T-helper 2 cell treated with Interferon-gamma antibody and Interleukin-4, amounts not matched to agents 5 μg/mL and 100 μg/mL, for 36 hours (primary cell): Measurements from ENCODE around the gene SRRM3.
"Not testable (repeated sequence)": the region's sequence is repeated elsewhere in the genome, so short reads cannot be mapped to it uniquely, and the experiment has no call there.

Experiments
- DNase-seq: peaks from one replicate; pipeline ENCODE4 v3.0.0; 2021; ENCODE audit warnings: low spot score
- H3K27ac Mint-ChIP-seq: one replicate; pipeline ENCODE4 v1.8.0; 2021; ENCODE audit warnings: mild to moderate bottlenecking, mixed read lengths
- H3K27me3 Mint-ChIP-seq: one replicate; pipeline ENCODE4 v1.8.0; 2021; ENCODE audit warnings: low read depth, mixed read lengths
- H3K36me3 Mint-ChIP-seq: one replicate; pipeline ENCODE4 v1.8.0; 2021; ENCODE audit warnings: low read depth, mixed read lengths
- H3K4me1 Mint-ChIP-seq: one replicate; pipeline ENCODE4 v1.8.0; 2021; ENCODE audit warnings: low read depth, mixed read lengths
- H3K4me3 Mint-ChIP-seq: one replicate; pipeline ENCODE4 v1.8.0; 2022; ENCODE audit warnings: mild to moderate bottlenecking, moderate library complexity, mixed read lengths
- H3K9me3 Mint-ChIP-seq: one replicate; pipeline ENCODE4 v1.8.0; 2021; ENCODE audit warnings: mixed read lengths

SRRM3 gene

DNA sequence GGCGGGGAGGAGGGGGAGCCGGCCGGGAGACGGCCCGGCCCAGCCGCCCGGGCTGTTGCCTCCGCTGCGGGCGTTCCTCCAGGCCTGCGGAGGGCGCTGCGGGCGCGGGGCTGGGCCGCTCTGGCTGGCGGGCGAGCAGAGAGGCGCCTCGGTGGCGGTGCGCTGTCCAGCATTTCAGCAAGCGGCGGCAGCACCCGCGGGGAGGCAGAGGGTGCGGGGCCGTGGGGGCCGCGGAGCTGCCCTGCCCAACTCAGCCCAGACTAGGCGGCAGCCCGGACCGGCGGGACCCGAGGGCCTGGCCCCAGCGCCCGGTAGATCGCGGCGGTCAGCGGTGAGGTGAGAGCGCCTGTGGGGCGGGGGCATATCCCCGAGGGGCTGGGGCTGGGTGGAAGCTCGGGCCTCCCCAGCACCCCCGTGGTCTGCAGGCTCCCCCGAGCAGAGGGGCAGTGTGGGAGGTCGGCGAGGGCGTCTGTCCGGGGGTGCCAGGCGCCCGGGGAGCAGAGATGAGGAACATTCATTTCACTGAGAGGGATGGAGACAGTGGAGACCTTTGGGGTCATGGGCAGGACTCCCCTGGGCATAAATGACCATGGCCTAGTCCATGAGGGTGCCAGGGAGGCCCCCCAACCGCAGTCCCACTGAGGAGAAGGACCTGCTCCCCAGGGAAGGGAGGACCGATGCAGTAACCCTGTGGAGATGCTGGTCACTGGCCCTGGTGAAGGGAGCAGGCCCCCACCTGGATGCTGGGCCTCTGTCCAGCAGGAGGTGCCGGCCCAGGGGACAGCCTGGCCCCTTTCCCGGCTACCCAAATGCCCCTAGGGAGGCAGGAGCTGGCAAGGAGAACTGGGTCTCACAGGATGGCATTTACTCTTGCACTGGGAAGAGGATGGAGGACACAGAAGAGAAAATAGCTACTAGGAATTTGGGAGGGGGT lies at the start of gene SRRM3:
Gene SRRM3, plus strand, starts transcription at position 165 of the 934 bp plus-strand sequence. CDS start 33,171 bp downstream, outside the sequence.
- Mint-ChIP-seq H3K36me3 (no peaks in the 10 kb centered on the region), H3K27ac (no peak within 1 kb of the TSS), H3K4me1 (no peaks in the 10 kb centered on the region), H3K9me3 (no peaks in the 10 kb centered on the region), H3K27me3 (peaks cover 2% of the 10 kb centered on the region), H3K4me3 (no peak within 1 kb of the TSS)
- DNase-seq: peak; percentile 85

GRCh38 chr7:76151932-76152331 lies 49.8 kb upstream of the SRRM3 start:
- Mint-ChIP-seq H3K36me3 (no peaks in the 10 kb centered on the region), H3K4me1 (peaks cover 26% of the 10 kb centered on the region), H3K27ac (no peak overlapping the region), H3K27me3 (no peaks in the 10 kb centered on the region), H3K4me3 (no peak overlapping the region), H3K9me3 (no peaks in the 10 kb centered on the region)
- no peak for DNase-seq

DNA sequence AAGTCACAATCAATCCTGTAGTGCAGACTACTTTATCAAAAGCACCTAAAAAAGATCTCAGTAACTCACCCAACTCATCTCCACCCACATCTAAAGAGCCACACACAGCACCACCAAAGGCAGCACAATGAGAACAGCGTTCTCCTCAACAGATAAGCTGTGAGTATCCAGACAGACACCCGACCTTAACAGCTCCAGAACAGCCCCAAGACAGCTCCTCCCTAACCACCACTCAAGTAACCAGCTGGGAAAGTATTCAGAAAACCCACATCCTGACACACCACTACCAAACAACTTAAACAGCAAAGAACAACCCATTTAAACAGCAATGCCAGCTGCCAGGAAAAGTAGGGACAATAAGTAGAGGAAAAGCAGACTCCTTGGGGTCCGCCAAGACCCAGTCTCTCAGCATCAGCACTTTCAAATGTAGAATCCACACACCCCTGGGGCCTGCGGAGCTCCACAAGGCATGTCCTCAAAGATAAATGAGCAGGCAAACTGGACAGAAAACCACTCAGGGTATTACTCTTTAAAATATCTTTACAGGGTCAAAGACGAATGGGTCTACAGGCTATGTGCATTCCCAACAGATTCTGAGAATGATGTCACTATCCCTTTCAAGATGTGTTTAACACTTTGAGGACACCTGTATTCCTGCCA lies 48.0 kb upstream of the SRRM3 start:
- not testable (repeated sequence) for H3K27me3 Mint-ChIP-seq, H3K36me3 Mint-ChIP-seq, H3K9me3 Mint-ChIP-seq
- Mint-ChIP-seq H3K4me1 (peaks cover 26% of the 10 kb centered on the region), H3K4me3 (peak overlapping the region; percentile 44), H3K27ac (peak overlapping the region; percentile 79)
- peak; percentile 44 for DNase-seq

DNA sequence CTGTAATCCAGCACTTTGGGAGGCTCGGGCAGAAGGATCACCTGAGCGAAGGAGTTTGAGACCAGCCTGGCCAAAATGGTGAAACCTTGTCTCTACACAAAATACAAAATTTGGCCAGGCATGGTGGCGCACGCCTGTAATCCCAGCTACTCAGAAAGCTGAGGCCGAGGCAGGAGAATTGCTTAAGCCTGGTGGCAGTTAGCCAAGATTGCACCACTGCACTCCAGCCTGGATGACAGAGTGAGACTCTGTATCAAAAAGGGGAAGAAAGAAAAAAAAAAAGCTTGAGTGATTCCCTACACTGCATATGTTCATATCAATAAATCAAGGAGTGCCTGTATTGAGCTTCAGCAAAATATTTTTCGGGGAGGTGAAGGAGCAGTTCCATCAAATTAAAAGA lies 45.8 kb upstream of the SRRM3 start:
- H3K27ac Mint-ChIP-seq: no peak overlapping the region
- peaks cover 22% of the 10 kb centered on the region for H3K4me1 Mint-ChIP-seq
- no peaks in the 10 kb centered on the region for H3K36me3 Mint-ChIP-seq
- no peaks in the 10 kb centered on the region for H3K9me3 Mint-ChIP-seq
- H3K27me3 Mint-ChIP-seq: no peaks in the 10 kb centered on the region
- H3K4me3 Mint-ChIP-seq: no peak overlapping the region
- no peak for DNase-seq

DNA sequence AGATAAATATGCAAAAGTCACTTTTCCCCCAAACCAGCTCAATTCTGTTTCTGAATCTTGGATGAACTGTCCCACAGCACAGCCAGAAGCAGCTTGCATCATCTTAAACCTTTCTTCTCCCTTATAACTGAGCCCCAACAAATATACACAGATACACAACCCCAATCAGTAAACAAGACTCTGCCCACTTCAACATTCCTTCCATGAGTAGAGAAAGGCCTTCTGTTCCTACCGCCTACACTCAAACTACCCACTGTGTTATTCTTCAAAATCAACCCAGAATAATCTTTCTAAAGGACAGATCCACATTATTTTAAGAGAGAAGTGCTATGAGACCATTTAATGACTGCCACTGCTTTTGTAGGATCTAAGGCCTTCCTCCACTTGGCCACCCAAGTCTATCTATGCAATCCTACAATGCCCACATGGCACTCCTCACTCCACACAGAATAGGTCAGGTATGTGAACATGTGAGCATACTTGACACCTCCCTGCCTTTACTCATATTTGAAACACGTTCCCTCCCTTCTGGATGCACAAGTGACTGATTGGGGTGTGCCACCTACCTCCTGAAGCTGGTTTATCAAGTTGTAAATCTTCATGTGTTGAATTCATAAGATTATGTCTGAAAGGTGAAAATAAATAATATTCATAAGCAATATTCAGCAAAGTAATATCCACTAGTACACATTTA lies 44.6 kb upstream of the SRRM3 start:
- H3K9me3 Mint-ChIP-seq, DNase-seq, H3K4me3 Mint-ChIP-seq, H3K27ac Mint-ChIP-seq, H3K27me3 Mint-ChIP-seq, H3K36me3 Mint-ChIP-seq: not testable (repeated sequence)
- H3K4me1 Mint-ChIP-seq: peaks cover 19% of the 10 kb centered on the region

GRCh38 chr7:76158416-76158815 lies 43.3 kb upstream of the SRRM3 start:
- H3K27ac Mint-ChIP-seq, DNase-seq, H3K4me3 Mint-ChIP-seq, H3K9me3 Mint-ChIP-seq, H3K36me3 Mint-ChIP-seq, H3K27me3 Mint-ChIP-seq: not testable (repeated sequence)
- peaks cover 10% of the 10 kb centered on the region for H3K4me1 Mint-ChIP-seq

DNA sequence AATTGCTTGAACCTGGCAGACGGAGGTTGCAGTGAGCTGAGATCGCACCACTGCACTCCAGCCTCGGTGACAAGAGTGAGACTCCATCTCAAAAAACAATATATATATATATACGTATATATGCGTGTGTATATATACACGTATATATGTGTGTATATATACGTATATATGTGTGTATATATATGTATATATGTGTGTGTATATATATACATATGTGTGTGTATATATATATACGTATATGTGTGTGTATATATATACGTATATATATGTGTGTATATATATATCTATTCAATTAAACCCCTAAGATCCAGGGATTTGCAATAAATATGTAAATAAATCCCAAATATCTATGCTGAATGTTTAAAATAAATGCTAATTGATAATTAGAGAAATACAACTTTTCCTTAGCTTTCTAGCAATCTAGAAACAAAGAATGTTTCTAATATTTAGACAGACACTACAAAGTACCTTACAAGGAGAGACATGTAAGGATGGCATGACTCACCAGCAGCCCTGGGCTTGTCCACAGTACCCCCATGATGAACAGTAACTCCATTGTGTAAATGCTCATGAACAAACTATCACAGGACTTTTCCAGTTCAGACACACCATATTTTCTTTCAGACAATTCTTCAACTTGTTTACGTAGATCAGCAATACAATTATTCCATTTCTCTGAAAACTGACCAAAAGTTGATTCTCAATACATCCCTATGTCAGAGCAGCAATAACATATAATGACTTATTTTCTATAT lies 39.1 kb upstream of the SRRM3 start:
- not testable (repeated sequence) for H3K27me3 Mint-ChIP-seq, H3K4me1 Mint-ChIP-seq, H3K27ac Mint-ChIP-seq, DNase-seq, H3K9me3 Mint-ChIP-seq, H3K36me3 Mint-ChIP-seq, H3K4me3 Mint-ChIP-seq

DNA sequence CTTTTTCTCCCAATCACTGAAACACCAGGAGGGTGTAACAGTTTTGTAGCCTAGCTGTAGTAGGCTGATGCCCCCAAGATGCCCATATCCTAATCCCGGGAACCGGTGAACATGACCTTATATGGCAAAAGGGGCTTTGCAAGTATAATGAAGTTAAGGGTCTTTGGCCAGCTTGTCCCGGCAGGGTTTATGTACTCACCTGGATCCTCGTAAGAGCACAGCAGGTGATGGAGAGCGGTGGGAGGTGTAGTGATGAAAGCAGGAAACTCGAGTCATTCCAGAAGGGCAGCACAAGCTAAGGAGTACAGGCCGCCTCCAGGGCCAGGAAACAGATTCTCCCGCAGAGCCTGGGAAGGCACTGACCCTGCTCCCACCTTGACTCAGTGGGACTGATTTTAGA lies 37.9 kb upstream of the SRRM3 start:
- H3K27me3 Mint-ChIP-seq, H3K9me3 Mint-ChIP-seq, H3K27ac Mint-ChIP-seq, H3K4me3 Mint-ChIP-seq, DNase-seq, H3K4me1 Mint-ChIP-seq, H3K36me3 Mint-ChIP-seq: not testable (repeated sequence)

GRCh38 chr7:76165106-76165972 lies 36.4 kb upstream of the SRRM3 start:
- Mint-ChIP-seq H3K27ac (peak overlapping the region; percentile 71), H3K27me3 (no peaks in the 10 kb centered on the region), H3K4me3 (no peak overlapping the region), H3K36me3 (no peaks in the 10 kb centered on the region), H3K4me1 (peaks cover 5% of the 10 kb centered on the region), H3K9me3 (no peaks in the 10 kb centered on the region)
- no peak for DNase-seq

GRCh38 chr7:76165973-76166403 lies 35.7 kb upstream of the SRRM3 start:
- no peaks in the 10 kb centered on the region for H3K27me3 Mint-ChIP-seq
- H3K4me3 Mint-ChIP-seq: peak overlapping the region; percentile 86
- no peaks in the 10 kb centered on the region for H3K36me3 Mint-ChIP-seq
- no peaks in the 10 kb centered on the region for H3K9me3 Mint-ChIP-seq
- no peak for DNase-seq
- H3K4me1 Mint-ChIP-seq: peaks cover 5% of the 10 kb centered on the region
- peak overlapping the region; percentile 93 for H3K27ac Mint-ChIP-seq

GRCh38 chr7:76166404-76167255 lies 35.1 kb upstream of the SRRM3 start:
- peak overlapping the region; percentile 93 for H3K27ac Mint-ChIP-seq
- H3K4me3 Mint-ChIP-seq: peak overlapping the region; percentile 86
- H3K27me3 Mint-ChIP-seq: no peaks in the 10 kb centered on the region
- H3K9me3 Mint-ChIP-seq: no peaks in the 10 kb centered on the region
- peaks cover 5% of the 10 kb centered on the region for H3K4me1 Mint-ChIP-seq
- no peaks in the 10 kb centered on the region for H3K36me3 Mint-ChIP-seq
- peak; percentile 96 for DNase-seq

DNA sequence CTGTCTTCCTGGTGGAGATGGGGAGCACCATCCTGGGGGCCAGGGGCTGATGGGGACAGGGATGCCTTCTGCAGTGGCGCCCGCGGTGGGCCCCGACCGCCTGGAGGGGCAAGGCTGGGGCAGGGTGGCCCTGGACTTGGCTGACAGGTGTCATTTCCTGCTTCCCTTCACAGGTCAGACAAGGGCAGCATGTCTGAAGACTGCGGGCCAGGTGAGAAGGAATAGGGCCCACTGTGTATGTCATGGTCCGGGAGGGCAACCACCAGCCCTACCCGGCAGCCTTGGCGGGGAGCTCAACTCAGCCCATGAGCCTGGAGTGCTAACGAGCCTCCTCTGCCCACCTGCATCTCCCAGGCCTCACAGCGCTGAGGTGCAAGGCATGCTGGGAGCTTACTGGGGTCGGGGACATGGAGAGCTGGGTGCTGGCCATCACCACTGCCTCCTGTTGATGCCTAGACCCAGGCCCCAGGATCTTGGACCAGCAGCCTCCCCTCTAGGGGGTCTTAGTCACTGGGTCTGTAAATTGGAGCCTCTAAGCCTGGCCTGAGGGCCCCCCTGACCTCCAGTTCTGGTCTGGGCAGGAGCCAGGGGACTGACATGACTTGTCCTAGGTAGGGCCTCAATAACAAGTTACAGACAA lies 28.0 kb upstream of the SRRM3 start:
- no peaks in the 10 kb centered on the region for H3K27me3 Mint-ChIP-seq
- no peaks in the 10 kb centered on the region for H3K9me3 Mint-ChIP-seq
- H3K27ac Mint-ChIP-seq: no peak overlapping the region
- peaks cover 6% of the 10 kb centered on the region for H3K4me1 Mint-ChIP-seq
- no peak for DNase-seq
- no peak overlapping the region for H3K4me3 Mint-ChIP-seq
- H3K36me3 Mint-ChIP-seq: no peaks in the 10 kb centered on the region
